ENCODE data around the gene UAP1.
A peak's percentile ranks its signal among the peaks of the same experiment; 100 is the strongest.

GRCh38 chr1:162557536-162557935 lies 4.0 kb upstream of the UAP1 start:
- TF ChIP-seq POLR2A (IDR thresholded peaks at IDR 0.05) (no peak), EP300 (IDR thresholded peaks at IDR 0.05) (no peak), POLR2AphosphoS5 (IDR thresholded peaks at IDR 0.05) (peak in 1 of 3 donors; percentile 53)
- TF ChIP-seq, protein P1, sequence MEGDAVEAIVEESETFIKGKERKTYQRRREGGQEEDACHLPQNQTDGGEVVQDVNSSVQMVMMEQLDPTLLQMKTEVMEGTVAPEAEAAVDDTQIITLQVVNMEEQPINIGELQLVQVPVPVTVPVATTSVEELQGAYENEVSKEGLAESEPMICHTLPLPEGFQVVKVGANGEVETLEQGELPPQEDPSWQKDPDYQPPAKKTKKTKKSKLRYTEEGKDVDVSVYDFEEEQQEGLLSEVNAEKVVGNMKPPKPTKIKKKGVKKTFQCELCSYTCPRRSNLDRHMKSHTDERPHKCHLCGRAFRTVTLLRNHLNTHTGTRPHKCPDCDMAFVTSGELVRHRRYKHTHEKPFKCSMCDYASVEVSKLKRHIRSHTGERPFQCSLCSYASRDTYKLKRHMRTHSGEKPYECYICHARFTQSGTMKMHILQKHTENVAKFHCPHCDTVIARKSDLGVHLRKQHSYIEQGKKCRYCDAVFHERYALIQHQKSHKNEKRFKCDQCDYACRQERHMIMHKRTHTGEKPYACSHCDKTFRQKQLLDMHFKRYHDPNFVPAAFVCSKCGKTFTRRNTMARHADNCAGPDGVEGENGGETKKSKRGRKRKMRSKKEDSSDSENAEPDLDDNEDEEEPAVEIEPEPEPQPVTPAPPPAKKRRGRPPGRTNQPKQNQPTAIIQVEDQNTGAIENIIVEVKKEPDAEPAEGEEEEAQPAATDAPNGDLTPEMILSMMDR (IDR thresholded peaks at IDR 0.05), result no peak

Data from stomach (tissue), 4 donors.